NCI-H1092 (cell line): ENCODE results near the gene GALNT6.

Experiments
- DNase-seq: peaks from one replicate; lab custom pipeline; 2025; lab: John Stamatoyannopoulos, UW

The GALNT6 gene

DNA sequence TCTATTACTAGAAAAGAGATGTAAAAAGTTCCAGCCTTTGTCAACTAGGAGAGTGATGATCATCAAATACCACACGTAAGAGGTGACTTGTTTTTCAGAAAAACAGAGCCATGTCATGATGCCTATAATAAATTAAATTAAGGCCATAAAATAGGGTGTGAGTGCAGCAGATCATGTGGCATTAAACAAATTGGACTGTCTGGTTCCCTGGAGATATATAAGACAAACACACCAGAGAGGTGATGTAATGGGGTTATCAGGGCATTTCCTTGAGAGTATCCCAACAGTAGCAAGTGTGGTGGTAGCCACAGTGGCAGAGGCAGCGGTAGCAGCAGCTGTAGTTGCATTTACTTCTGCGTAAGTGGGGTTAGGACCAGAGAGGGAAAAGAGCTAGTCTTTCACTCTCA is 14.6 kb upstream of the GALNT6 start:
- no peak for DNase-seq

DNA sequence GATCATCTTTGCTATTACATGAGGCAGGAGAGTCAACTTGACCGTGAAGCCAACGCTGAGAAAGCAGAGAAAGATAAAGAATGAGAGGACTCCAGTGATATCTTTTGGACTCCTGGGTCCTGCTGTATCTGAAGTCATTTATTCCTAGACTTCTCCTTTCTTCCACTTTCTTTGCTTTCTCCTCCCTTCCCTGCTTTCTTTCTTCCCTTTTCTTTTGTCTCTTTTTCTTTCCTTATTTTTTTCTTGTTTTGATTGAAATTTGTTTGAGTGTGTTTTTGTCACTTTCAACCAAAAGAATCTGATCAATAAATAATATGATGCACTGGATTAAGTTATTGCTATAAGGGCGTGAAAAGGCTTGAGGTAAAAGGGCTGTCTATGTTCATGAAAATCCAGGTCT is 13.4 kb upstream of the GALNT6 start:
- no peak for DNase-seq

- no peak for DNase-seq
These were observed 12.5 kb upstream of the GALNT6 start for GRCh38 chr12:51403681-51404136.

DNA sequence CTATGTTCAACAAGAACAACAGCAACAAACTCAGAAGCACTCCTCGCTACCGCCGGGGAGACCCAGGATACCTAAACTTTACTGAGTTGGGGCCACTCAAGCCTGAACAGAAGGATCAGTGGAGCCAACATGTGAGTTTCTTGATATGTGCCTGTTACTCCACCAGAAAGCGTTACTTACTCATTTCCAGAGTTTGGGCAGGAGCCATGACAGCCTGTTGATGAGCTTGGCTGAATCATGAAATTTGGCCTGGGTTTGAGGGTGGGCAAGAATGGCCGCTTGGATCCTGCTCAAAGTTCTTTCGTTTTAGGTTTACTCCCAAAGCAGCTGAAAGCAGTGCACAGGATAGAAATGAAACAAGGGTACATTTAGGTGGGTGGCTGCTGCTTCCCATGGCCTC is 12.0 kb upstream of the GALNT6 start:
- DNase-seq: no peak

DNA sequence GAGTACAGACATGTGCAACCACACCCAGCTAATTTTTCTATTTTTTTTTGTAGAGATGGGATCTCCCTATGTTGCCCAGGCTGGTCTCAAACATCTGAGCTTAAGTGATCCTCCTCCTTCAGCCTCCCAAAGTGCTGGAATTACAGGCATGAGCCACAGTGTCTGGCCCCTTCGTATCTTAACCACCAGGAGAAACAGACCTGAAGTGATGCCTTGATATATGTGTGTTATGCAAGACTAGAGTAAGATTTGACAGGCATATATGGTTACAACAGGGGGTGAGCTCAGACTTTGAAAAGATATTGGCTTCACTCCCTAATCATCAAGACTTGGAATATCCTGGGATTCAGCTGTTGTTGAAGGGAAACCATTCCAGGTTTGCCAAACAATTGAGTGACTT is 10.7 kb upstream of the GALNT6 start:
- no peak for DNase-seq

DNA sequence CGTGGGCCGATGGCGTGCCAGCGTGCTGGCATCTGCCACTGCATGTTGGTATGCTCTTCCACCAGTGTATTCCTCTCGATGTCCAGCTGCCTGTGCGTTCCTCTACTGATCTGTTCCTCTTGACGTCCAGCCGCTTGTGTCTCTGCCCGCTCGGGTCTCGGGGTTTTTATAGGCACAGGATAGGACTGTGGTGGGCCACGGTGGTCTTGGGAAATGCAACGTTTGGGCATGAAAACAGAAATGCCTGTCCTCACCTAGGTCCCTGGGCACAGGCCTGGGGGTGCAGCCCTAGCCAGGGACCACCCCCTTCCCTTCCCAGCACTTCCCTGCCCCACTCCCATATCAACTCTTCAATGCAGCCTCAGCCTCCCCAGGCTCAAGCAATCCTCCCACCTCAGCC is 10.3 kb upstream of the GALNT6 start:
- no peak for DNase-seq

DNA sequence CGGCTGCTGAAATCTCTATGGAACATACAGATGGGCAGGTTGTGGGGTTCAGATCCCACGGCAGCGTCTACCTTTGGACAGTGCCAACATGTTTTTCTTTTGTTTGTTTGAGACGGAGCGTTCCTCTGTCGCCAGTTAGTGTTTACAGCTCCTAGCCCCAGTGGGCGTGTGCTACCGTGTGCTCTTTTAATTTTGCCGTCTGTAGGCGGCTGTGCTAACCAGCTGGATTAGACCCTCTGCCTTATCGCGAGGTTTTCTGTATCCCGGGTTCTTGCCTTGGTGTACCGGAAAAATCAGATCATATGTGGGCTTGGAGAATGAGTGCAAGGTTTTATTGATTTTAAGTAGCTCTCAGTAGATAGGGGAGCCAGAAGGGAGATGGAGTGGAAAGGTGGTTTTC is 9.8 kb upstream of the GALNT6 start:
- DNase-seq: no peak

DNA sequence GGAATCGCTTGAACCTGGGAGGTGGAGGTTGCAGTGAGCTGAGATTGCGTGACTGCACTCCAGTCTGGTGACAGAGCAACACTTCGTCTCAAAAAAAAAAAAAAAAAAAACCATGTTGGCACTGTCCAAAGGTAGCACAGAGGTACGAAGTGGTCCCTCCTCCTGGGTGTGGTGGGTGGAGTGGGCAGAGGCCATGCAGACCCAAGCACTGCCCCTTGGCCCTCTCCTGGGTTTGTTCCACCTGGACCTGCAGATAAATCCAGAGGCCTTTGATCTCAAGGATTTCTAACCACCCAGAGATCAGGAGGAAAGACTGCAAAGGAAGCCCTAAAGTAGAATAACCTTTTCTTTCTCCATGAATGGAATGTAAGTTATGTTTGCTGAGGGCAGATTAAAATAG is 8.7 kb upstream of the GALNT6 start:
- no peak for DNase-seq

DNA sequence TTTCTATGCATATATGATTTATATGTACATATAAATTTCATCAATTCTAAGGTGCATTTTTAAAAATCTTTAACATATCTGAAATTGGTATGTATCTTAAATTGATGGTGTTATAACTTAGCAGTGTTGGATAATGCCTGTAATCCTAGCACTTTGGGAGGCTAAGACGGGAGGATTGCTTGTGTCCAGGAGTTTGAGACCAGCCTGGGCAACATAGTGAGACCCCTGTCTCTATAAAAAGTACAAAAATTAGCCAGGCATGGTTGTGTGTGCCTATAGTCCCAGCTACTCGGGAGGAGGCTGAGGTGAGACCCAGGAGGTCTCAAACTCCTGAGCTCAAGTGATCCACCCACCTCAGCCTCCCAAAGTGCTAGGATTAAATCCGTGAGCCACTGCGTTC is 6.5 kb upstream of the GALNT6 start:
- no peak for DNase-seq

DNA sequence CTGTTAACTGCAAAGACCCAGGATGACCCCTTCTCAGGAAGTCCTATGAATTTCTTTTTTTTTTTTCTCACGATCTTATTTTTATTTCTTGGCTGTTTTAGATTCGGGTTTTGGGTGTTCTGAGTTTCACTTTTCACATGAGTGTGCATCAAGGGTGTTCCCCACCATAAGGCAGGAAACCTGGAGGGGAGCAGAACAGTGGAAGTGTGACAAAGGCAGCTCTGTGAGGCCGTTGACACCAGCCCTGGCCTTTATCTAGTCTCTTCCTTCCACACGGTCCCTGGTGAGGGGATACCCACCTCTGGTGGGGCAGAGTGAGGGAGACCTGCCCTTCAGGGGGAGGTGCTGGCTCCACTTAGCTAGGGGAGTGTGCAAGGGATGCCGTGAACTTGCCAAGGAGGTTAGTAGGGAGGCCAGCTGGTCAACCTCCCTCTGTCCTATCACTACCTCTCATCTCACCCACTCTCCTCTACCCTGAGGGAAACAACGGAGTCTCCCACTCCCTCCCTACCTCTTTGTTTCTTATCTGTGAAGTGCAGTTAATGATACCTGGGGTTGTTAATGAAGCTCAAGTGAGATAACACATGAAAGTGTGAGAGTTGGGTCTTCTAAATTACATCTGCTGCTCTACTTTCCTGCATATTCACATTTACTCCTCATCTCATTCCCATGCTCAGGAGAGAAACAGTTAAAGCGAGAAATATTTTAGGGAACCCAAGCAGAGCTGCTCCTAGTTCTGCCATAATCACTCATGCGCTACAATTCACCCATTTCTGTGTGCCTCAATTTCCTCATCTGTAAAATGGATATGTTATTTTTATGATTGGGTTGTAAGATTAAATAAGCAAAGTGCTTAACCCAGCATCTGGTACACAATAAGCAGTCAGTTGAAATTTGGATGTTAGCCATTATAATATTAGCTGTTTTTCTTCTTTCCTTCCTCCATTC is 4.4 kb upstream of the GALNT6 start:
- no peak for DNase-seq

DNA sequence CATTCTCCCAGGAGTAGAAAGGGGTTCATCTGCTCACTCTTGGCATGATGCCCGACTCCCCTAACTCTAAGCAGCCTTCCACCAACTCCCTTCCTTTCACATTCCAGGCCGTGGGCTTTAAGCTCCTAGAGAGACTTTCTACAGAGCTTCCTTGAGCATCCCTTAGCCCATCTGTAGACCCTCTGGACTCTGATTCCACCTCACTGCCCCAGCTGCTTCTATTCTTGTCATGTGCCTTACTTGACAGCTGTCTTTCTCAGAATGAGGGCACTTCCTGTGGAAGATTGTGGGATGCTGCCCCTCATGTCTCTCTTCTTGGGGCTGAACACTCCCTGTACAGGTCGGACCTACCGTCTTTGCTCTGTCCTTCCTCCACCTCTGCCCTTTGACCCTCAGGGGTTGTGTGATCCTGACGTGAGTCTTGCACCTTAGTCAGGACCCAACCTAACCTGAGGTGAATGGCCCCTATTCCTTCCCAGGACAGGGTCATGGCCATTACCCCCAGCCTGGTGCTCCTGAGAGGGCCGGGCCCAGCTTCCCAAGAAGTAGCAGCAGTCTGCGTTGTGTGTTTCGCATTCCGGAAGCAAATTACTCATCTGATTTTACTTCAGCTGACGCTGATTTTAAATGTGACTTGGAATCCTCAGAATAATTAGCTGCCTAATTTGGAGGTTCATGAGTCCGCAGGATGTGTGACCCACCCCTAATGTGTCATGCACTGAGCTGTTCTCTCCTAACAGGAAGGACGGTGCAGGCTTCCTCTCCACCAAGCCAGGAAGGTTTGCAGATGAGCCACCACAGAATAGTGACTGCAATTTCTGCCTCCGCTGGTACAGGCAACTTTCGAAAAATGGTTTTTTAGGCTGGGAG is 2.7 kb upstream of the GALNT6 start:
- DNase-seq: no peak

GRCh38 chr12:51392556-51393237 is 1.5 kb upstream of the GALNT6 start:
- no peak for DNase-seq

DNA sequence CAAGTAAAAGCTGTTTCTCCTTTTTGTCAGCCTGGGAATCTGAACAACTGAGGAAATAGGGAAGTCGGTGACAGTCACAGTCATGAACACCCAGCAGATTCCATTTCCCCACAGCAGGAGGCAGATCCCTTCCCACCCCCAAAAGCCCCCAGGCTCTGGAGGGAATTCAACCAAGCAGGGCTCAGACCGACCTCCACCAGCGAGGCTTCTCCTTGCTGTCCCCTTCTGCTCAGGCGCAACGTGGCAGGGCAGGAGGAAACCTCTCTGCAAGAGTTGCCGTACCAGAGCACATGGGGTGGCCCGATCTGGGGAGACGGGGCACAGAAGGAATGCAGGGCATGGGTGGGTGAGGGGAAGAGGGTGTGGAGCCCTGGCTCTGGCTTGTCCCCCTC is 319 bp downstream of the GALNT6 start:
- DNase-seq: no peak

DNA sequence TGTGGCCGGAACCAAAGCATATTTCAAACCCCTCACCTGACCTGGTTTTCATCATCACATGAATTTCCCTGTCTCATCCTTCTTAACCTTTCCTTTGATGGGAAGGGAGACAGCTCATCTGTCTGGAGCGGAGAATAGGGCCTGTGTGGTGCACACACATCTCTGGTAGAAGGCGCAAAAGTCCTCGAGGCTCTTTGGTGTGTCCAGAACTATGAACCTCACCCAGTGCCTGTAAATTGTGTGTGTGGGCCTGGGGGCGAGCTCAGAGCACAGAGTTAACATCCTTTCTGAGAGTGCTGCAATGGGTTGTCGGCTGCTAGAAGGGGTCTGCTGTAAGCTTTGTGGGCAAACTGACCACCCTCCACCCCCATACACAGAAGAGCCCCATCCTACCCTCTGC is 749 bp downstream of the GALNT6 start:
- no peak for DNase-seq

DNA sequence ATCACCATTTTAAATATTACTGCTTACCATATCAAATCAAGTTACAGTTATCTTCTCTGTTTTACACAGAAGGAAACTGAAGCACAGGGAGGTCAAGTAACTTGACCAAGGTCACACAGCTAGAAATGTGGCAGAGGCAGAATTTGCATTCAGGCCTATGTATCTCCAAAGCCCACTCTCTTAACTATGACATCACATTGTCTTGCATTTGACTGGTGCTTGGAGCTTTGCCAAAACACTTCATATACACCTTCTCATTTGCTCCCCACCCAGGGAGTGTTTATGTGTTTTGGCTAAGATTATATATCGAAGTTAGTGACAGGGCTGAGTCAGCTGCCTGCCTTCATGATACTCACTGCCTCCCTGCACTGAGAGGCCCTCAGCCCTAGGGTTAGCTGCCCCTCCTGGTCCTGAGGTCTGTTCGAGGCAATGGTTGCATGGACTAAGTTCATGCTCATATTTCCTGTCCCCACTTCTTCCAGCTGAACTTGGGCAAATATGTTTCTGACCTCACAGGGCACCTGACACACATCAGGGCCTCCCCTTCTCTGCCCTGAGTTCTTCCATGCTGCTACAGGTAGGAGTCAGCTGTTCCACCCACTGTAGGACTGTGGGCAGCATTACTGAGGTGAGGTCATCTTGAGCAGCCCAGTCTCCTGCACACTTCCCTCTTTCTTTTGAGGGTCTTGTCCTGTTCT is 1.8 kb downstream of the GALNT6 start:
- DNase-seq: no peak

DNA sequence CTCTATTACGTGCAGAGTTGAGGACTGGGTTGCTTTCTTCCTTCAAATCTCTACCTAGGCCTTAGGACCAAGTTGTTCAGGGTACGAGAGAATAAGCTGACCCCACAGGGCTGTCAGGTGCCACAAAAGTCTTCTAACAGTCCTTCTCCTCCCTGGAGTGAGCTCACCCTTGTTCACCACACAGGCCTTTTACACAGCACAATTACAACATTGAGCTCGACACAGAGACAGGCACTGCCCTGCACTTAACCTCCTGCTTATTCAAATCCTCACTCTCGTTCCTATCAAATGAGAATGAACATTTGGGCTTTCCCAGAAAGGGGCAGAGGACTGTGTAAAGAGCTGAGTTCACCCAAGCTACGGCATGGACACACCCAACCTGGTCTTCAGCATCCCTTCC is 2.4 kb downstream of the GALNT6 start:
- DNase-seq: no peak

GRCh38 chr12:51388069-51388799 is 3.0 kb downstream of the GALNT6 start:
- no peak for DNase-seq

- no peak for DNase-seq
These were observed 4.9 kb downstream of the GALNT6 start for GRCh38 chr12:51386351-51386750.

- DNase-seq: no peak
These were observed 7.8 kb downstream of the GALNT6 start for GRCh38 chr12:51383269-51383905.

DNA sequence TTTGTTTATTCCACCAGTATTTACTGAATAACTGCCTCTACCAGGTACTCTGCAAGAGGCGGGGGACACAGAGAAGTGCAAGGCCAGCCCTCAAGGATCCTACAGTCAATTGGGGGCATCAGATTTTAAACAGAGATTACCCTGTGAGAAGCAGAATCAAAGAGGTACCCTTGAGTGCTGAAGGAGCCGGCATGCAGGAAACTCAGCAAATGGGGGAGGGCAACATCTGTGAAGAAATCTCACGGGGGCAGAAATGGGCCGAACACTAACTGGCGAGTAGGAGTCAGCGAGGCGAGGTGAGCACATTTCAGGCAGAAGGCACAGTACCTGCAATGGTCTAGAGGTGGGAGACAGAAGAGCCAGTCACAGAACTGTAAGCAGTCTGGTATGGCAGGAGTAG is 9.0 kb downstream of the GALNT6 start:
- no peak for DNase-seq
